Activated CD8-positive, alpha-beta memory T cell treated with anti-CD3 and anti-CD28 coated beads, Interleukin-2, amount 50 U/mL, for 24 hours (primary cell): ENCODE measurements around the gene KCNS1.
"Not testable (repeated sequence)": the region's sequence is repeated elsewhere in the genome, so short reads cannot be mapped to it uniquely, and the experiment has no call there.

Experiments
- DNase-seq: peaks from one replicate; pipeline ENCODE4 v3.0.0-alpha.2; 2020; ENCODE audit errors: extremely low read depth

The KCNS1 gene

GRCh38 chr20:45080867-45081624 lies 19.9 kb downstream of the KCNS1 start:
- no peak for DNase-seq

GRCh38 chr20:45077559-45077958 lies 23.4 kb downstream of the KCNS1 start:
- DNase-seq = no peak

- no peak for DNase-seq
Measured at GRCh38 chr20:45073221-45073620, 27.7 kb downstream of the KCNS1 start.

- no peak for DNase-seq
Measured at GRCh38 chr20:45072066-45072465, 28.9 kb downstream of the KCNS1 start.

GRCh38 chr20:45070932-45071632 lies 29.8 kb downstream of the KCNS1 start:
- no peak for DNase-seq

- no peak for DNase-seq
Measured at GRCh38 chr20:45069261-45069660, 31.7 kb downstream of the KCNS1 start.

- DNase-seq = no peak
Measured at GRCh38 chr20:45067558-45067957, 33.4 kb downstream of the KCNS1 start.

- no peak for DNase-seq
Measured at GRCh38 chr20:45067087-45067486, 33.8 kb downstream of the KCNS1 start.

- no peak for DNase-seq
Measured at GRCh38 chr20:45066372-45066771, 34.6 kb downstream of the KCNS1 start.

- no peak for DNase-seq
Measured at GRCh38 chr20:45064812-45065211, 36.1 kb downstream of the KCNS1 start.

GRCh38 chr20:45063107-45063506 lies 37.8 kb downstream of the KCNS1 start:
- not testable (repeated sequence) for DNase-seq

GRCh38 chr20:45061244-45061643 lies 39.7 kb downstream of the KCNS1 start:
- DNase-seq = no peak

GRCh38 chr20:45060294-45060693 lies 40.6 kb downstream of the KCNS1 start:
- DNase-seq = no peak

- DNase-seq = no peak
Measured at GRCh38 chr20:45059022-45059728, 41.8 kb downstream of the KCNS1 start.

GRCh38 chr20:45058168-45058850 lies 42.6 kb downstream of the KCNS1 start:
- DNase-seq = no peak

- no peak for DNase-seq
Measured at GRCh38 chr20:45056473-45057173, 44.3 kb downstream of the KCNS1 start.

- DNase-seq = no peak
Measured at GRCh38 chr20:45055056-45055455, 45.9 kb downstream of the KCNS1 start.

GRCh38 chr20:45053430-45054351 lies 47.2 kb downstream of the KCNS1 start:
- DNase-seq = no peak

GRCh38 chr20:45052698-45053429 lies 48.1 kb downstream of the KCNS1 start:
- DNase-seq = no peak
